Lung (tissue), 12 donors: ENCODE results near the gene ARL13B. TPM values are rescaled to one million over a fixed set of nuclear protein-coding genes. Genes with fewer than 3 reads are reported as not detected.
A peak's percentile ranks its signal among the peaks of the same experiment; 100 is the strongest.

Experiments used
- ATAC-seq: fragments of 200-7000 bp; cut with Tn5 transposase; one replicate; pipeline ENCODE4 v1.9.1; 2020; ENCODE audit warnings: moderate number of reproducible peaks; ENCODE audit not compliant: insufficient read depth, low FRiP score
- DNase-seq, 3 donors: peaks; one replicate each; pipeline ENCODE4 v3.0.0-alpha.2; 2013 to 2017
- H3K27ac ChIP-seq, 2 donors: one replicate each; pipeline ENCODE4 v1.5.1; 2013; ENCODE audit warnings: mild to moderate bottlenecking in 2 of 2, moderate library complexity in 2 of 2, control low read depth in 1 of 2, inconsistent platforms in 1 of 2, low read depth in 1 of 2, low read length in 1 of 2
- H3K27me3 ChIP-seq, 3 donors: one replicate each; pipeline ENCODE4 v1.5.1; 2013; ENCODE audit warnings: low read length in 2 of 3; ENCODE audit not compliant: control insufficient read depth in 3 of 3, insufficient read depth in 3 of 3
- H3K36me3 ChIP-seq, 4 donors: one replicate each; pipeline ENCODE4 v1.5.1; 2013; ENCODE audit warnings: low read length in 4 of 4, mild to moderate bottlenecking in 1 of 4, moderate library complexity in 1 of 4; ENCODE audit not compliant: control insufficient read depth in 4 of 4, insufficient read depth in 4 of 4
- H3K4me1 ChIP-seq, 5 donors: one replicate each; pipeline ENCODE4 v1.5.1; 2013; ENCODE audit warnings: low read length in 5 of 5, mild to moderate bottlenecking in 2 of 5, moderate library complexity in 1 of 5; ENCODE audit not compliant: control insufficient read depth in 5 of 5, insufficient read depth in 5 of 5
- H3K4me3 ChIP-seq: one replicate; pipeline ENCODE4 v1.5.1; 2013; ENCODE audit warnings: mild to moderate bottlenecking, control low read depth, moderate library complexity
- H3K9ac ChIP-seq, 2 donors: one replicate each; pipeline ENCODE4 v1.5.1; 2013; ENCODE audit warnings: low read length in 2 of 2, control low read depth in 1 of 2; ENCODE audit not compliant: insufficient read depth in 1 of 2
- H3K9me3 ChIP-seq, 4 donors: one replicate each; pipeline ENCODE4 v1.5.1; 2013; ENCODE audit warnings: low read length in 3 of 4, mild to moderate bottlenecking in 1 of 4, moderate library complexity in 1 of 4; ENCODE audit not compliant: control insufficient read depth in 4 of 4, insufficient read depth in 3 of 4
- WGBS, 2 donors: extraction: QIAGEN DNeasy Blood & Tissue Kit; methylation state at CpG; one replicate each; pipeline ENCODE4 v1.1.7; 2013; 5-methylcytosine and 5-hydroxymethylcytosine counted together
- polyA plus RNA-seq, 2 donors: library from polyadenylated mRNA; stranded (reverse); fragments of 200-250 nt; gene quantifications; one replicate each; pipeline ENCODE4 v1.2.1, GENCODE V29; 2013
- total RNA-seq, 2 donors: library from RNA; depleted of rRNA in 1 of 2; stranded (reverse); fragments of >200 nt in 1 of 2; gene quantifications; one replicate each; pipeline ENCODE4 v1.2.1, GENCODE V29; 2014 to 2021
- TF ChIP-seq, protein P1 (sequence below): IDR thresholded peaks from 2 replicates; pipeline ENCODE4 v1.5.1; 2012; ENCODE audit warnings: mild to moderate bottlenecking; ENCODE audit errors: control extremely low read depth, extremely low read depth
- donor health status: control.
- donor health status: control.
- donor health status: Bipolar disorder and iron deficiency.
- donor health status: healthy.
- donor health status: DM: yes; HTN: yes; CAD: no.

The ARL13B gene
- total and polyA plus RNA-seq, 4 donors: 8.4 to 19.6 (median 13.2) TPM

DNA sequence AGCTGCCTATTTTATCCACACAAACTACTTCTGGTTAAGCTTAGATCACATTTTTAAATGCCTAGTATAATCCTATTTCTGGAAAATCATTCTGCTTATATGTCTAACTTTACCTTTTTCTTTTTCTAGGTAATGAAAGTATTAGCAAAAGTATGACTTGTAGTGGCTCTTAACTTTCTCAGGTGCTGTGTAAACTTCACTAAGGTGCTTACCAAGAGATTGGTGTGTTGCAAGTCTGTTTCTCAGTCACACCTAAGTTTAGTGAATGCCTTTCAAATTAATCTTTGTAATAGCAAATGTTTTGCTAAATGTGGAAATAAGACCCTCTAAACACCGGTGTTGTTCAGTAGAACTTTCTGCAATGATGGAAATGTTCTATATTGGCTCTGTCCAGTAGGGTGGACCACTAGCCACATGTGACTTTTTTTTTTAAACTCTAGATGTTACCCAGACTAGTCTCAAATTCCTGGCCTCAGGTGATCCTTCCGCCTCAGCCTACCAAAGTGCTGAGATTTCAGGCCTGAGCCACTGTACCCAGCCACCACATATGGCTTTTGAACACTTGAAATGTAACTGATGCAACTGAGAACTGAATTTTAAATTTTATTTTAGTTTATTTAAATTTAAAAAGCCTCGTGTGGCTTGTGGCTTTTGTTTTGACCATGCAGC, 22.0 kb downstream of the ARL13B start:
- Histone ChIP-seq H3K27me3 (no peaks in the 10 kb centered on the region), H3K9me3 (no peaks in the 10 kb centered on the region), H3K4me1 (peaks cover 0 to 9% (median 2%) of the 10 kb centered on the region in 5 donors), H3K36me3 (peaks cover 0 to 1% (median 0%) of the 10 kb centered on the region in 4 donors), H3K27ac (peak overlapping the region in 1 of 2 donors; percentile 47), H3K9ac (peak overlapping the region in 1 of 2 donors; percentile 16), H3K4me3 (no peak overlapping the region)
- WGBS, 2 donors: 71 to 82% methylated on average over 3 of the region's 3 CpGs
- TF ChIP-seq, protein P1, sequence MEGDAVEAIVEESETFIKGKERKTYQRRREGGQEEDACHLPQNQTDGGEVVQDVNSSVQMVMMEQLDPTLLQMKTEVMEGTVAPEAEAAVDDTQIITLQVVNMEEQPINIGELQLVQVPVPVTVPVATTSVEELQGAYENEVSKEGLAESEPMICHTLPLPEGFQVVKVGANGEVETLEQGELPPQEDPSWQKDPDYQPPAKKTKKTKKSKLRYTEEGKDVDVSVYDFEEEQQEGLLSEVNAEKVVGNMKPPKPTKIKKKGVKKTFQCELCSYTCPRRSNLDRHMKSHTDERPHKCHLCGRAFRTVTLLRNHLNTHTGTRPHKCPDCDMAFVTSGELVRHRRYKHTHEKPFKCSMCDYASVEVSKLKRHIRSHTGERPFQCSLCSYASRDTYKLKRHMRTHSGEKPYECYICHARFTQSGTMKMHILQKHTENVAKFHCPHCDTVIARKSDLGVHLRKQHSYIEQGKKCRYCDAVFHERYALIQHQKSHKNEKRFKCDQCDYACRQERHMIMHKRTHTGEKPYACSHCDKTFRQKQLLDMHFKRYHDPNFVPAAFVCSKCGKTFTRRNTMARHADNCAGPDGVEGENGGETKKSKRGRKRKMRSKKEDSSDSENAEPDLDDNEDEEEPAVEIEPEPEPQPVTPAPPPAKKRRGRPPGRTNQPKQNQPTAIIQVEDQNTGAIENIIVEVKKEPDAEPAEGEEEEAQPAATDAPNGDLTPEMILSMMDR: no peak
- peak; percentile 60 for ATAC-seq
- DNase-seq: peak in 1 of 3 donors; percentile 57

DNA sequence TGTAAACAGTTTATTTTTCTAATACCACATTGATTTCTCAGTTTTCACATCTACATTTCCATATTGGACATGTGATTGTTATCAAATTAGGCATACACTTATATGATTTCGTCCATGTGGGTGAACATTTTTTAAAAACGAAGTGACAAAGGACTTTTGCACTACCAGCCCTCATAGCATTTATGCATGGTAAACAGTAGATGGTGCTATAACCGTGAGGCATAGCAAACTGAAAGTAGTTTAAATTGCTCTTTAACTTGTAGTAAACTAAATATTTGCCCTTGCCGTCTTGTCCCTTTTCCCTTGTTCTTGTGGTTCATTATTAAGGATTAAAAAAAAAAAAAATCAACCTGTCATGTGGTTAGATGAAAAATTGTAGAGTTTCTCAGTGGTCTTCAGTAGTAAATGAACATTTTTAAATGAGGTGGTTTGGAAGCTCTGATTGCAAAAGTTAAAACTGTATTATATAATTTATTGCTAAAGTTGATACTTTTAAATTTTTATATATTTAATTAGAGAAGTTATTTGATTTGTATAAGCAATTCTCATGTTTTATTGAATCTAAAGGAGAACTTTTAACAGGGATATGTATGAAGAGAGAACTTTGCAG, 24.5 kb downstream of the ARL13B start:
- no peak overlapping the region for H3K27ac ChIP-seq

DNA sequence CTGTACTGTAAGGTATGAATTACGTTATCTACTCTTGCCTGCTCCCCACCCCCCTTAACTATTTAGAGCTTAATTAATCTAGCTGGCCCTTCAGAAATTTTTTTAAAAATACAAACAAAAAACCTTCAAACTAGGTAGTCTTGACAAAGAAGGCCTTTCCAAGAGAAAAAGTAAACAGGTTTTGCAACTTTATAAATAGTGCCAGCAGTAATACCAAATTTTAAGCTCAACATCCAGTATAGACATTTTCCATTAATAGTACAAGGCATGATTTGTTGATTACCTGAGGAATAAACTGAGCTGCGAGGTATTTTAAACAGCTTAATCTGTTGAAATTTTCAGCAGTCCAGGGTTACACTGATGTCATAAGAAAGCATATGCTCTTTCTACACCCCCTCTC, 28.3 kb downstream of the ARL13B start:
- ATAC-seq: no peak

More for the DNA sequence above, 24.5 kb downstream of the ARL13B start:
- no peak overlapping the region for H3K4me3 ChIP-seq
- TF ChIP-seq, protein P1: peak; percentile 64
- WGBS, 2 donors: 3 to 4% methylated on average over 4 of the region's 4 CpGs
- ATAC-seq (peak; percentile 80), DNase-seq (peak in 2 of 3 donors; percentile 76 to 84)
- peaks cover 0 to 9% (median 4%) of the 10 kb centered on the region in 5 donors for H3K4me1 ChIP-seq
- peaks cover 0 to 1% (median 0%) of the 10 kb centered on the region in 4 donors for H3K36me3 ChIP-seq
- H3K27me3 ChIP-seq: no peaks in the 10 kb centered on the region
- H3K9me3 ChIP-seq: no peaks in the 10 kb centered on the region
- peak overlapping the region in 1 of 2 donors; percentile 79 for H3K9ac ChIP-seq

More for the DNA sequence above, 28.3 kb downstream of the ARL13B start:
- H3K27me3 ChIP-seq: no peaks in the 10 kb centered on the region
- WGBS, 2 donors: 76 to 77% methylated on average over 2 of the region's 2 CpGs
- H3K4me1 ChIP-seq: peaks cover 0 to 4% (median 0%) of the 10 kb centered on the region in 5 donors
- no peak overlapping the region for H3K4me3 ChIP-seq
- H3K9me3 ChIP-seq: no peaks in the 10 kb centered on the region
- no peak for DNase-seq
- TF ChIP-seq, protein P1: no peak
- no peak overlapping the region for H3K27ac ChIP-seq
- no peaks in the 10 kb centered on the region for H3K36me3 ChIP-seq
- no peak overlapping the region for H3K9ac ChIP-seq
